GM19463 (cell line): ENCODE measurements around the gene AUH.

Source experiments
- ATAC-seq: cut with Tn5 transposase; IDR thresholded peaks from one replicate; pipeline ENCODE4 v1.9.1; 2021; ENCODE audit warnings: mild to moderate bottlenecking, moderate library complexity; ENCODE audit not compliant: unreplicated experiment

Gene AUH

DNA sequence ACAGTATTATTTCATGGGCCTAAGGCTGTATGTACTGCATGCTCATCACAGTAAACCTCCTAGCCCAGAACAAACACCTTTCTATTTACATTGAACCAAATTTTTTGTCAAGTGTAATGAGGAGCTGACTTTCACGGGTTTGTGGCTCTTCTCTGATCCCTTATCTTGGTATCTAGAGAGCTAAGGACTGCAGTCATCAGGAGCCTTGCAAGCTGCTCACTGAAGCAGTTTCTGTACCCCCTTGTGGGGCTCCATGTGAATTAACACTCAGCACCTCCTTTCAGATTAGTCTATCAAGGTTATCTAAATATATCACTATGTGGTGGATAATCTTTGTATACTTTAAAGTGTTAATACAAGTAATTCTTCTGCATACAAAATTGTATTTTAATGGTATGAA, 108.2 kb downstream of the AUH start:
- no peak for ATAC-seq

DNA sequence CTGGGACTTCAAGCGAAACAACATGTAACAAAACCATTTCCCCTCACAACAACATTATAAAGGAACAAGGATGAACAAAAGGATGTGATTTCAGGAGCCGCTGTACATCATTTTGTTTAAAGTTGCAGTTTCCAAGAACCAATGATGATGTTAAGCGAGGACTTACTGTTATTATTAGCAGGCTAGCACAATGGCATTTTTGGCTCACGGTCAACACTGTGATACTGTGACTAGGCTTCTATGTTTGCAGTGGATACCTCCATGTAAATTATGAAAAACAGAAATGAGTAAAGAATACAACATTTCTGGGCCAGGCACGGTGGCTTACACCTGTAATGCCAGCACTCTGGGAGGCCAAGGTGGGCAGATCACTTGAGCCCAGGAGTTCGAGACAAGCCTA, 113.0 kb downstream of the AUH start:
- ATAC-seq = no peak

DNA sequence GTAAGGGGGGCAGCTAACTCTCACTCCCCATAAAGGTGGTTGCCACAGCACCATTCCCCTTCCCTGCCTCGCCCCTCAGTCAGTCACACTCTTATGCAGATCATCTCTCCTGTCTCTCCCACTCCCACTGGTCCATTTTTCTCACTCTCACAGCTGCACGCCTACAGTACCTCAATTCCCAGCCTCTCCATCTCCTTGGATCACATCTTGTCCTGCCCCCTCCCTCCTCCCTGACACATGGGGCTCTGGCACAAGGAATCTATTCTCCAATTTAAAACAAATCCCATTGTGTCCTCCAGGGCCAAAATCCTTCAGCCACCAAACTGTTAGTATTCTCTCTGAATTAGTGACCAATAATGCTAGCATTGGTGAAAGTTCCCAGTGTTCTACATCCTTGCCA, 114.4 kb downstream of the AUH start:
- ATAC-seq = no peak

DNA sequence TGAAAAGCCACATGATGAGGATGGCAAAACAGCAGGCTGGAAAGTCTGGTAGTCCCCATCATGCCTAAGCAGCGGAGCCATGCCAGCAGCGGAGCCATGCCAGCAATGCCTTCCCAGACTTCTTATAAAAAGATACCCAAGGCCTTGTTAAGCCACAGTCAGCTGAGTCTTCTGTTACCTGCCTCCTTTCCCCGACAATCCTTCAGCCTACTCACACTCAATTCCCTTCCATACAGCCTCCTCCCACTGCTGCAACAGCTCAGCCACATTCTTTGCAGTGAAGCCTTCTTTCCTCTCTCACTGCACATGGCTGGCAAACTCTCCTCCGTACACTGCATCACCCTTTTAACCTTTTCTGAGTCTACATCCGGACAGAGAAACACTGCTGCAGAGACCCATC, 114.9 kb downstream of the AUH start:
- ATAC-seq = no peak

DNA sequence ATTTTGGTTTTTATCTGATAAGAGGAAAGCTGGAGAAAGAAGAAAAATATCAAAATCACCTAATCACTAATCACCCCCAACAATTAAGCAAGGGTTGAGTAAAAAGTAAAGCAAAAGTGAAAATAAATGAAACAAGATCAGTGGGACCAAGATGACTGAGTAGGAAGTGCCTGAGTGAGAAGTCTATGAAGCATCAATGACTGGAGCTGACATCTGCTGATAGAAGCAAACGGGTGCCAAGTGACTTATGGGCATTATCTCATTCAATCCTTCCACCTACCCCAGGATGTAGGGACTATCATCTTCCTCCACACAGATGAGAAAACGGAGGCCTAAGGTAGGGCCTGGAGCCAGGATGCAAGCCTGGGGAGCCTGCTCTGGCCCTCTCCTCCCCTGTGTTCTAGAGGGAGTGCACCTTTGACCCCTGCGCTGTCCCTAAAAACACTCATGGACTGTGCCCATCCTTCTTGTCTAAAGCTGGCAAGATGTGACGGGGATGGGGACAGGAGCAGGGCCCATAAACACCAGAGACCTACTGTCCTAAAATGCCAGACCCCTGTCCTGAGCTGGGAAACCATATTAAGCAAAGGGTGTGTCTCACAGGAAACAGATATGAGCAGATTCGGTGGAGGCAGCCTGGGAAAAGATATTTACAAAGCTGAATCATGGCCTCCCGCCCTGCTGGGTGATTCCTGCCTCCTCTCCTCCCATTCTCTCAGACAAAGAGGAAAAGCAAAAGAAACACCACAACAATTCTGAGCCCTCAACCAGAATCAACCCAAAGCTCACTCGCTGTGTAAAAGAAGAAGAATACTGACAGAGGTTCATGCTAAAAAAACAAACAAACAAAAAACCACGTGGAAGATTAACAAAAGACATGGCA, 116.0 kb downstream of the AUH start:
- peak; percentile 50 for ATAC-seq

DNA sequence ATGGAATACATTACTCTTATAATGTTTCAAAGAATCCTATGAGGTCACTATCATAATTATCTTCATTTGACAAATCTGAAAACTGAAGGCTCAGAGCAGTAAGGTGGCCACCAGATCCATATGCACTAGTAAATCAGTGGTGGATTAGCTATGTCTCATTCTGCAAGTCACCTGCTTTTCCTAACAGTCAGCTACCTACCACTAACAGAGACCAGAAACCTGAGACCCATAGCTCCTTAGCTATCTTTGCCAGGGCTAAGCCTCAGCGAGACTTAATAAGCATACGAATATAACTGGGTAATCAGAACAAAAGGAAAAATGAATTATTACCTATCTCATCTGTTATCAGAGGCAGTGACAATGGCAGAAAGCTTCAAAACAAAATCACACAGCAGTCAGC, 118.7 kb downstream of the AUH start:
- no peak for ATAC-seq

DNA sequence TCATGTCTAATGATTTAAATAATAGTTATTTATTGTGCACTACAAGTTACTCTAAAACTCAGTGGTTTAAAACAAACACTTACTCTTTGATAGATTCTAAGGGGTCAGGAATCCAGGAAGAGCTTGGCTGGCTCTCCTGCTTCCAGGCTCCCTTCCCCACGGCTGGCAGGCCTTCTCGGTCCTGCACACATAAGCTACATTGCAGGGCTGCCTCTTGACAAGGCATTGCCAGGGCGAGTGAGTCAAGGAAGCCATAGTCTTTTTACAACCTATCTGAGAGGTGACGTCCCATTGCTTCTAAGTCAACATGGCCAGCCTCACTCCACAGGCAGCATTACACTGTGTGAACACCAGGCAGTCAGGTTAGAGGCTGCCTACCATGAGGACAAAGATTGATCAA, 119.8 kb downstream of the AUH start:
- no peak for ATAC-seq

DNA sequence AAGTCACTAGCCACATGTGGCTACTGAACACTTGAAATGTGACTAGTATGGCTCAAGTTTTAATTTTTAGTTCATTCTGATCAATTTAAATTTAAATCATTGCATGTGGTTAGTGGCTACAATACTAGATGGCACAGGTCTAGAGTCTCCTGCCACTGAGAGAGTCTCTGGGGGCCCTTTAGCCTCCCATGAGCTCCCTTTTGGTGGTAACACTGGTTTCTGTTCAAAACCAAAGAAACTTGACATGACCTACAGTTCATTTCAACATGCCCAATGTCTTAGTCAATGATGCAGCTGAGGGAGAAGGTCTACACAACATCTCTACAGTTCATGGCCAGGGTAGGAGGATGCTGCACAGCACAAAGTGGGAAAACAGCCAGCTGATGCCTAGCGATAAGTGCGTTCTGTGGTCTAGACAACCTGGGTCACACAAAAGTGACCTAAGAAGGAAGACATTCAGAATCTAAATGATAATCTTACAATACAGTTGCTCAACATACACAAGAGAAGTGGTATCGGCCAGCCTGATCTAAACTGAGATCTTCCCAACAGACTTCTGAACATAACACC, 121.0 kb downstream of the AUH start:
- no peak for ATAC-seq

DNA sequence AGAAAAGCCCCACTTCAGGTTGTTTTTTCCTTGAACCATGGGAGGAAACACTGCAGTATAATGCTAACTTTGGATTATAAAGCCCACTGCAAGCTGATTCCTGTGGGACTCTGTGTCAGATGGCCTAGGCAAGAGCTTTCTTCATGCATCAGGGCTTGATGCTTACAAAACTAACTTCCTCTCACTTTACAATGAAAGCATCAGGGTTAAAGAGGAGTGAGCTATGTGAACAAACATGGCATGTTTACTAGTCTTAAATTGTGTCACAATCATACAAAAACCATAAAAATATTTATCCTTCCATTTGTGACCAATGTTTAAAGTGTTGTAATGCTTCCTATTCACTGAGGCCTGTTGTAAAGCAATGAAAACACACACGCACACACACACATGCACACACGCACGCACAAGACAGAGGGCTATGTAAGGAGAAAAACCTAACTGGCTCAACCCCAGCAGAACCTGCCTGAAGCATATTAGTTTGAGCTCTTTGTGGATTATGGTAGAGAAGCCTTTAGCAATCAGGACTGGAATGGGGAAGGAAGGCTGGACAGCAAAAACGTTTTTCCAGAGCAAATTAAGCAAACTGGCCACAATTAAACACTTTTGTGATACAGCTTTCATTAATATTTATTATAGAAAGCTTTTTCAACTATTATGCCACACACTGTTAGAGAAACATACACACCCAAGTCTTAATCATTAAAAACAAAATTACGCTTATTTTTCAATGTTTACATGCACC, 122.2 kb downstream of the AUH start:
- no peak for ATAC-seq

DNA sequence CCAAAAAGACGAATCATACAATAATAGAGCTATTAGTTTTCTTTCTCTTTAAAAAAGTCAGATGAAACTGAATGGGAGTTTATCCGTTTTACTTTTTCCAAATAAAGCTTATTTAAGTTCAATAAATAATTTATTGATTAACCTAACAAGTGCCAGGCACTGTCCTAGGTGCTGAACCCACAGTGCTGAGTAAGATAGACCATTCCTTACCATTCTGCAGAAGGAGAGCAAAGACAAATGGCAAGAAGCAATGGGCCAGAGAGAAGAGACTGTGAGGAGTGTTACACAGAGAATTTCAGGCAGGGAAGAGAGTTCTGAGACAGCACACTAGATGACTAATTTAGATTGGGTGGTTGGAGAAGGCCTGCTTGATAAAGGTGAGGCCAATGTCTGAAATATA, 127.2 kb downstream of the AUH start:
- no peak for ATAC-seq

DNA sequence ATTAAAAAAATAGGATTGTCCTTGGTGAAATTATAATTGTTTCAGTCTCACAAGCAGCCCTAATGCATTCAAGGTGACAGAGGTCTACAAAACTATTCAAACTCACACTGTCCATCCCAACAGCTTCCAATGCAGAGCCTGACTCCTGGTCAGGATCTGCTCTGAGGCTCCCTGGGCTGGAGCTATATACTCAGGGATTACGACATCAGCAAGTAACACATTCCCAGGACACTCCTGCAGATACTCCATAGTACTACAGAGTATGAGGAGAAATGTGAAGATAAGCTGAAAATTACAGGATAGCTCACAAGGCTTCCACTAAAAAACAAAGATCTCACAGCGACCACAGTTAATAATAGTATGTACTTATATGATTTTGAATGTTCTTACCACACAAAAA, 130.1 kb downstream of the AUH start:
- ATAC-seq = no peak

DNA sequence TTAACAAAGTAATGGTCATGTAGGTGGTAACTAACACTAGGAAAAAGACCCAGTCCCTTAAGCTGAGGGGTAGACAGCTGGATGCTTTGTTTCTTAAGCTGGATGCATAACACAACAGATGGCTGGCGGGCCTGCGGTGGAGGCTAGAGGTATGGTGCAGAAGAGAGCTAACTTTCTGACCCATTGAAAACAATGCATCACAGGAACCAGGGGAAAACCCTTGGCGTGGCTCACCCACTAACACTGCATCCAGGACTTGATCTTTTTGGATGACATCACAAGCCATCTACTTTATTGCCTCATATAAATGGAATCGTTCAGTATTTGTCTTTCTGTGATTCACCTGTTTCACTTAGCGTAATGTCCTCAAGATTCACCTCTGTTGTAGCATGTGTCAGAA, 138.7 kb downstream of the AUH start:
- no peak for ATAC-seq

DNA sequence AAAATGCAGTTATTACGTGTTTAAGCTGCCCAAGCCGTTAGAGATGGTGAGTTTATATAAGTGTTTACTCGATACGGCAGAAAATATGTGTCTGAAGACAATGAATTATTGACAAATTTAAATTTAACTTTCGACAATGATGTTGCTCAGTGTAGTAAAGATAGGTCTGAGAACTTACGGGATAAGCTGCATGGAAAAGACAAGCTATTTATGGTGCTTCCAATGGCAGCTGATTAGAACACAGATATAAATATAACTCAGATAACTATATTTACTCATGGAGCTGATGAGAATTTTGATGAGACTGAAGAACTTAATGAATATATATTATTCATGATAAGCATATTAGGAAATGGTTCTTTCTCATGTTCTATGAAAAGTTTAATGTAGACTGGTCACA, 139.3 kb downstream of the AUH start:
- ATAC-seq = no peak

DNA sequence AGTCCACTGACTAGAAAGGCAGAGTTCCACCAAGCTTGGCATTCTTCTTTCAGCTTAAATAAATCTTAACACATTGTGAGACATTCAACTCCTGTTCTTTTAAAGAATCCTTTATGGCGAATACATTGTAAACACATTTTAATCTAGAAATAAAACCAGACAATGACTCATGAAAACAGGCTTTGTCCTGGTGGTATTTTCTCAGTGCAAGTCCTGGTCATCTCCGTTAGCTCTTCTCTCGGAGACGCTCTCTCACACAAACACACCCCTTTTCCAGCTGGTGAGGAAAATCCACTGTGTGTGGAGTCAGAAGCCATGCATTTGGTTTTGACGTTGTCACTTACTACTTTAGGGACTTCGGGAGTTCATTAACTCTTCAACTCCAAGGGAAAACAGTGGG, 140.4 kb downstream of the AUH start:
- no peak for ATAC-seq

DNA sequence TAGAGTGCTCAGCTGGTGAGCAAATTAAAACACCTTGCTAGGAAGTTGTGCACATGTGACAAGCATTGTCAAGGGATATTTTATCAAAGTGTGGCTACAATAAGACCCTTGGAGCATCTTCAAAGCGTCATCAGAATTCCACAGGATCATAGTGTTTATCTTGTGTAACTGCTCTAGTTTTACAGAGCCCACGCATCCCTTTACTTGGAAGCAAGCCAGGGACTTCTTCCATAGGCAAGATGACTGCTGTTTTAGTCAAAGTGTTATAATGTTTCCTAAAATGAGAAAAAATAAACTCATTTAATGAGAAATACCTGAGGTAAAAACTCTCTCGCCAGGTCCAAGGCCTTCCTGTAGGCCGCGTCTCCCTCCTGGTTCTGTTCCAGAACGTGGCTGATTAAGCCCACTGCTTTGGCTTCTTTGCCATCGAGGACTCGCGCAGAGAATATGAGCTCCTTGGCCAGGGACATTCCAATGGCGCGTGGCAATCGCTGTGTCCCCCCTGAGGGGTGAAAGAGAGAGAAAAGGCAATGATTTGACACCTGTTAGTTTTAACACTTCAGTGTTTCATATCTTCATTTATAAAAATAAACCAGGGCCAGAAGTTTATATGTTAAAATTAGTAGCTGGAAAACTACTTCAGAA, 141.1 kb downstream of the AUH start:
- no peak for ATAC-seq

DNA sequence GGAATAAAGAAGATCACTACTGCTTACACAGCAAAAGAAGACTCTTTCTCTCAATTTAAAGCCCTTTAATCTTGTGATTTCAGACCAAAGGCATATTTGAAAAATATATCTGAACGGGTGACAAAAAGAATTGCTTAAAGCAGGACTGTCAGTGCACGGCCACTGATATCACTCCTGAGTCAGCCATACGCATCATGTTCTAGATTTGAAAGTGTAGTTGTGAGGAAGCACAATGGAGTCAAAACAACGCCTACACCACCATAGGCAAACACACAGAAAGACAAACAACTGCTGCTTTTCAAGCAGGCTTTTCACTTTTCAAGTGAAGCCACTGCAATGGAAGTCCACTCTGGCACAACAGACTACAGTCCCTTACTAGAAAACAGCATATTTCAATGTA, 141.7 kb downstream of the AUH start:
- ATAC-seq = no peak

DNA sequence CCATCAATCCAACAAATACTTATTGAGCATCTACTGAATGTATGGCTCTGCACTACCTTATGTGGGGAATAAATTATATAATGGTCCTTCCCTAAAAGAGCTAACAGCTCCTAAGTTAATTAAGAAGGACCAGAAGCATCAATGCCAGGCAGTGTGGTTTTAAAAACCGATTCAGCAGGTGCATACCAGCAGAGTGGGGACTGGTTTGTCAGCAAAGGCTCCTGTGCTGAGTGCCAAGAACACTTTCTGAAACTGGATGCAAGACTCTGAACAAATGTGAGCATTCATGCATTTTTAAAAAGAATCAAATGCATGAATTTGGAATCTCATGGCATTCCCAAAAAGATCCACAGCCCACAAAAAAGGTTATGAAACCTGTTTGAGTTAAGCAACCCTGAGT, 142.2 kb downstream of the AUH start:
- ATAC-seq = no peak

DNA sequence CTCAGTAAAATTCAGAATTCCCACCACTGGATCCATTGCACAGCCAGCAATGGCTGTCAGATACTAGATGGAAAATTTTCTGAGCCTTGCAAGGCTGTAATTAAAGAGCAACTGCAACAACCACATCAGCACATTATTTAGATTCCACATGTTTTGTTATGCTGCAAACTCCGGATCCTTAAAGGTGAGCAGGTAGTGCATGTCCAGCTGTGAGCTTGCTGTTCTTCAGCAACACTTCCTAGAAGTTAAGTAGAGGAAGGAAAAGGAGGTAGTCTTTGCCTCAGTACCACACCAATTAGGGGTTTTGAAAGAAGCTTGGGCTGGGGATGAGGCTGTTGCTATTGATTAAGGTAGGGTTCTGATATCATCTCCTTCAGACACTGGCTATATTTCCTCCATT, 144.3 kb downstream of the AUH start:
- ATAC-seq = no peak

DNA sequence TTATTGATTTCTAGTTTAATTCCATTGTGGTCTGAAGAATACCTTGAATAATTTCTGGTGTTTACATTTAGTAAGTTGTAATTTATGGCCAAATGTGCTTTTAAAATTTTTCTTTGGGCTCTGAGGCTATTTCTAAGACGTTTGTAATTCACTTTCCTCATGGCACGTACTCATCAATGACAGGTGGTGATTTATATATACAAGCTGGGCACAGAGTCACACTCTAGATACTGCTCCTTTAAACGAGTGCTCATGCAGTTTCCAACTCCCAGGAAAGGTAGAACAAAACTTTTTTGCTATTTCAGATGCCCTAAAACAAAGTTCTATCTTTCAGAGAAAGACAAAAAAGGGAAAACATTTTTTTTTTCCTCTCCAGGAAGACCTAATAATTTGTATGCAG, 146.9 kb downstream of the AUH start:
- ATAC-seq = no peak

DNA sequence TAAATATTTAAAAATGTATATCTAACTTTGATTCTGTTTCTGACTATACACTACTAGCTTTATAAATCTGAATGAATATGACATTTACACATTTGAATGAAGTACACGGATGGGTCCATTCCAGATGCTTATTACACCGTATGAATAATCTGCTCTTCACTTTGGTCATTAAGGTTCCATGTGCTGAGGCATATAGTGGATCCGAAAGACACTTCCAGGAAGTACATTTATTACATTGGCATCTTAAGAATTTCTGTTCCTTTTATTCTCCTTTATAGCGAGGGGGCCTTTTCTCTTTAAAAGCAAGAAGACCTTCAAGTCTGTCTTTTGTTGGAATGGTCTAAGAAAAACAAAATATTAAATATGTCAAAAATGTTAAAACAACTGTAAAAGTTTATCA, 147.6 kb downstream of the AUH start:
- no peak for ATAC-seq

DNA sequence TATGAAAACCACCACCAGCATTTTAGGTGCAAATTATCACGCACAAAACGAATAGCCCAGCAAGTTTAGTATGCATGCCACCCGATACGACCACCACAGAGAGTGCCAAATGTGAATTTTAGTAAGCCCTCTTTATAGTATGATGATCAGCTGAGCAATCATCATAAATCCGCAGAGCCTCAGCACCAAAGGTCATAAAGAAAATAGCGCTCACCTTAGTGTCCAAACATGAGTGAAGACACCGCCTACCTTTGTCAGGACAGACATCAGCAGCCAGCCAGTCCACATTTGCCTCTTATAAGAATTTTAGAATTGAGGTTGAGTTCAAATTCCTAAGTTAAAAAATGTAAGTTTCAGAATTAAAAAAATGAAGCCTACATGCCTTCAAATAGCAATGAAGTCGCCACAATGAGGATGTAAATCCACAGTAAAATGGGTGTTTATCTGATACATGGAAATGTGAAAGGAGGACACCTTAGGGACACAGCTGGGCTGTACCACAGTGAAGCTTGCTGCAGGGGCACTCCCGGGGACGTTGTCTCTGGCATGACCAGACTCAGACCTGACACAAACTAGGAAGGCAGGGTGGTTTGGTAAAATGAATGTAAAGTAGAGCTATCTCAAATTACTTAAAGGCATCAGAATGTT, 149.0 kb downstream of the AUH start:
- no peak for ATAC-seq
